Measurements from ENCODE around the gene ATOSA.

- TF ChIP-seq CTCF (IDR thresholded peaks at IDR 0.05 in 2 of 3, conservative IDR thresholded peaks at IDR 0.05 in 1 of 3; ENCODE audit: borderline replicate concordance in 1 of 3, insufficient read depth in 1 of 3, low read depth in 2 of 3, low read length in 2 of 3) (no peak), ZBTB33 (IDR thresholded peaks at IDR 0.05; ENCODE audit: extremely low read depth, insufficient replicate concordance, low read length) (no peak), POLR2A (IDR thresholded peaks at IDR 0.05; ENCODE audit: borderline replicate concordance, extremely low read depth, insufficient read depth, insufficient read length) (no peak), POLR2AphosphoS5 (IDR thresholded peaks at IDR 0.05; ENCODE audit: low read depth, low read length) (no peak), MAX (IDR thresholded peaks at IDR 0.05) (no peak)
These were observed 4.4 kb upstream of the ATOSA start for GRCh38 chr15:52683580-52683979.
